HS-5 (cell line): ENCODE measurements around the gene SMDT1.
"Not testable (repeated sequence)": the region's sequence is repeated elsewhere in the genome, so short reads cannot be mapped to it uniquely, and the experiment has no call there.

Source experiments
- DNase-seq: peaks from one replicate; pipeline ENCODE4 v3.0.0-alpha.2; 2012; ENCODE audit warnings: low read depth

The SMDT1 gene

GRCh38 chr22:42070517-42071422 lies 8.7 kb upstream of the SMDT1 start, which contains the start of gene NAGA:
NAGA (minus strand) TSS chr22:42070812; CDS start chr22:42070297, 515 bp downstream.
- peak; percentile 91 for DNase-seq

- DNase-seq: not testable (repeated sequence)
Measured at GRCh38 chr22:42071508-42071907, 8.0 kb upstream of the SMDT1 start.

- no peak for DNase-seq
Measured at GRCh38 chr22:42072606-42073330, 6.7 kb upstream of the SMDT1 start.

- DNase-seq: no peak
Measured at GRCh38 chr22:42073621-42074041, 5.9 kb upstream of the SMDT1 start.

- no peak for DNase-seq
Measured at GRCh38 chr22:42074132-42074811, 5.2 kb upstream of the SMDT1 start, which contains the start of gene PHETA2. PHETA2 (plus strand) TSS chr22:42074248; CDS start chr22:42077294, 3,046 bp downstream.

GRCh38 chr22:42074846-42075676 lies 4.4 kb upstream of the SMDT1 start:
- no peak for DNase-seq

GRCh38 chr22:42076764-42077485 lies 2.6 kb upstream of the SMDT1 start:
- DNase-seq: no peak

- DNase-seq: no peak
Measured at GRCh38 chr22:42077486-42078125, 1.9 kb upstream of the SMDT1 start.

GRCh38 chr22:42078469-42079318 lies 806 bp upstream of the SMDT1 start:
- DNase-seq: no peak

- DNase-seq: no peak
Measured at GRCh38 chr22:42080287-42080686, 787 bp downstream of the SMDT1 start.

GRCh38 chr22:42083119-42083518 lies 3.6 kb downstream of the SMDT1 start:
- DNase-seq: no peak

GRCh38 chr22:42084874-42085273 lies 5.4 kb downstream of the SMDT1 start:
- DNase-seq: no peak

GRCh38 chr22:42086051-42086450 lies 6.6 kb downstream of the SMDT1 start:
- no peak for DNase-seq

- DNase-seq: peak; percentile 97
Measured at GRCh38 chr22:42090596-42091454, 11.3 kb downstream of the SMDT1 start, which contains the start of gene NDUFA6. NDUFA6 (minus strand) TSS chr22:42090772; CDS start chr22:42090744, 28 bp downstream.

- no peak for DNase-seq
Measured at GRCh38 chr22:42091455-42091782, 11.9 kb downstream of the SMDT1 start.

GRCh38 chr22:42101199-42101598 lies 21.7 kb downstream of the SMDT1 start:
- no peak for DNase-seq

- DNase-seq: not testable (repeated sequence)
Measured at GRCh38 chr22:42104332-42104860, 24.9 kb downstream of the SMDT1 start.

GRCh38 chr22:42108848-42109247 lies 29.3 kb downstream of the SMDT1 start:
- no peak for DNase-seq
